Brain pericyte (primary cell): ENCODE results near the gene MDFI.

Experiments used
- DNase-seq: peaks from one replicate; pipeline ENCODE4 v3.0.0-alpha.2; 2012; ENCODE audit warnings: low read depth, low spot score

Gene MDFI

DNA sequence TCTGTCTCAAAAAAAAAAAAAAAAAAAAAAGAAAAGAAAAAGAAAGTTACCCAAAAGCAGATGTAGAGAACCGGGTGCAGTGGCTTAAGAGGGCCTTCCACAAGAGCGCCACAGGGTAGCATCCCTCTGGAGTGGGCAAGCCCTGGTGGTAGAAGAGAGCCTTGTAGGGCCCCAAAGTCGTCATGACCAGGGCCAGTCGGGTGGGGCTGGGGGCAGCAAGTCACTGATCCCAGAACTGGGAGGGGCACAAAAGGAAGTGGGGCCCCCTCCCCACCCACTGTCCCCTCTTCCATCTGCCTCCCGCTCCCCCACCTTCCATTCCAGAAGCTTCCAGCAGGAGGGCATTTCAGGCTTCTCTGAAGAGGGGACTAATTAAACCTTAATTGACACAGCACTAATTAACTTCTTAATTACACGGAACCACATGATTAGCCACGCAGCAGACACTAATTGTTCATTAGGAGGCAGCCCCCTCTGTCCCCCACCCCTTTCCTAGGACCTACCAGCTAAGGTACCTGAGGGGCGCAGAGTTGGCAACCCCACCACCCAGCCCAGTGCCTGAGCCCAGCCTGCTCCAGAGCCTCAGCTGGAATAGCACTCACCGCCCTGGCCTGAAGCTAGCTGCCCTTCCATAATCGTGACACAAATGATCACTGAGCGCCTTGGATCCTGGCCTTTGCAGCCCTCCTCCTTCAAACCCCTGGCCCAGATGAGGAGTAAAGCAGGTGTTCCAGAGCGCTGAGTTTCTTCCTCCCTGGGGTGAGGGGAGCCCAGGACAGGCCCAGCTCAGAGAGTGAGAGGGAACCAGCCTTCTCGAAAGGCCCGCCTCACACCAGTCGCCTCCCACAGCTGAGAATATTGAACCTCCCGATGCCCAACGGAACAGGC, 34.8 kb downstream of the MDFI start:
- DNase-seq = no peak

- no peak for DNase-seq
Observed at GRCh38 chr6:41673704-41674000, 35.4 kb downstream of the MDFI start.

- no peak for DNase-seq
Observed at GRCh38 chr6:41674231-41675000, 36.1 kb downstream of the MDFI start.

- DNase-seq = no peak
Observed at GRCh38 chr6:41675176-41675775, 37.0 kb downstream of the MDFI start.

DNA sequence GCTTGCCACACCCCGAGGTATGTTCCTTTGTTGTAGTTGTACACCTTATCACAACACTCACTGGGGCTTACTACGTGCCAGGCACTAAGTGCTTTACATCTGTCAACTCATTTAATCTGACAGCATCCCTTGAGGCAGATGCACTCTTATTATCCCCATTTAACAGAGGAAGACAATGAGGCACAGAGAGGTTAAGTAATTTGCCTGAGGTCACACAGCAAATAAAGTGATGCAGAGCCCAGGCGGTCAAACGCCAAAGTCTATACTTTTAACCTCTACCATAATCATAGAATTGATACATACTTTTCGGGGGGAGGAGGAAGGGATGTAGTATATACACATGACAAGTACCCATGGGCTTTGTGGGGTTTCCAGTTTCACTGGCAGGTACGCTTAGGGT, 37.7 kb downstream of the MDFI start:
- no peak for DNase-seq

- DNase-seq = no peak
Observed at GRCh38 chr6:41676431-41676830, 38.2 kb downstream of the MDFI start.

DNA sequence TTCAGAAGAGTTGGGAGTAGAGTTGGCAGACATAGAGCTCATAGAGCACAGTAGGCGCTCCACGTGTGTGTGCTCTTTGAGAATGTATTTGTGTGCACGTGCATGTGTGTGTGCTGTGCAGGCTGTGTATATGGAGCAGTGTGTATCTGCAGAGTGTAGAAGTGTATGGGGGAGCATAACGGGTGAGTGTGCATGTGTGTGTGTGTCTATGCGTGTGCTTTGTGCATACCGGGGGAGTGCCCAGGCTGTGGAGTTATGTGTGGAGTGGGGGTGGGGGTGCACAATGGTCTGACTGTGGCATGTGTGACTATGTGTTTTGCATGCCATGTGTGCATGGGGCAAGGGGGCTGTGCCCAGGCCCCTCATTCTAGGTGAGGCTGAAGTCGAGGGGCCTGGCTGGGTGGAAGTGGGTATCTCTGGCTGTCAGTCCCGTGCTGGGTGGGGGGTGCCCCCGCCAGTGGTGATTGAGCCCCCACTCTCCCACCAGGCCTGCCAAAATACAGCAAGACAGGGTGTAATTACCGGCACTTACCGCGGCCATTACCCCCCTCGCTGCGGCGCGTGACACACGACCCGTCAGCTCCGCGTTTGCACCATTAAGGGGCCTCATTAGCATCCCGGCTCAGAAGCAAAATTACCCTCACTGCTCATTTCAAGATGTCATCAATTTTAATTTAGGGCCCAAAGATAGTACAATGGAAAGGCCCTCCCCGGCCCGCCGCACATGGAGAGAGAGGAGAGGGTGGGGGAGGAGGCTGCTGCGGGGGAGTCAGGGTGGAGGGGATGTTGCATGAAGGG, 39.1 kb downstream of the MDFI start:
- no peak for DNase-seq

GRCh38 chr6:41678511-41679084, 40.3 kb downstream of the MDFI start:
- no peak for DNase-seq

DNA sequence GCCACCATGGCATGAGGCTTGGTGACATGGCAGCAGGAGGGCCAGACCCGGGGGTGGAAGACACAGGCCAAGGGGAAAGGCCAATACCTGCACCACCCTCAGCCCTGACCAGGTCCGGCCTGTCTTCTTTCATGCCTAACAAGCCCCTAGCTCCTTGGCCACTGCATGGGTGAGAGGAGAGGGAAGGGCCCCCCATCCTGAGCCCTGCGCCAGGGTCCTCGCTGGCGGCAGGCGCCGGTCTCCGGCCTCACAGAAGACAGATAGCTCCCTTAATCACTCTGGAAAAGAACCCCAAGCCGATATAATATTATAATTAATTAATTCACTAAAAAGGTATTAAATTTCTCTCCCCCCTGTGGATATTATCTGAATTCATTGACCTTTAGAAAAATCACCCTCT, 41.4 kb downstream of the MDFI start:
- no peak for DNase-seq

- no peak for DNase-seq
Observed at GRCh38 chr6:41680182-41680965, 42.1 kb downstream of the MDFI start.

- DNase-seq = no peak
Observed at GRCh38 chr6:41682056-41682477, 43.8 kb downstream of the MDFI start.

DNA sequence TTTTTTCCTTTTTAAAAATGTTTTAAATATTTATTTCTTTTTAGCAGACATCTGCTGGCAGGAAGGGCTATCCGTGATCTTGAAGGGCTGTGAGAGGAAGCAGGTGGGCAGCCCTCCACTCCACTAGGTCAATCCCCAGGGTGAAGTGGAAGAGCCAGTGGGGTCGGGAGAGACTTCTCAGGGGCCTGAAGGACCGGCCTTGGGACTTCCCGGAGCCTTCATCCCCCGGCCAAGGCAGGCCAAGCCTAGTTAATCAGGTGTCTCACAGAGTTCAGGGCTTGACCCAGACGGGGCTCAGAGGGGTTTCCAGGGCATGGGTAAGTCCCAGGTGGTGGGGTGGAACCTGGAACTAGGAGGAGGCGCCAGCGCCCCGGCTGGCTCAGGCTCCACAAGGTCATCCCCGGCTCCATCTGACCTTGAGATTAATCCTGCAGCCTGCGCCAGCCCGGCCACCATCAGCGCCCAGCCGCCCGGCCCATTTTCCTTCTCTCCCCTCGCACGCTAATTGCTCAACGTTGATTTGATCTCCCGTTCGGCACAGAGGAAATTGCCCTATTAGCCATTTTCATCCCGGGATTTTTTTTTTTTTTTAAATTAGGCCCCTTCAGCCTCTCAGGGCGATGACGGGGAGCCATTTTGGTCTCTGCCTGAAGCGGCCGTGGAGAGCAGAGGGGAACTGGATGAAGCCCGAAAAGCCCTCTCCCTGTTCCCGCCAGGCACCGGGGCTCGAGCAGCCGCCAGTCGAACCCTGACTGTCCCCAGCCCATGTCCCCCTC, 44.4 kb downstream of the MDFI start:
- DNase-seq = no peak

- DNase-seq = no peak
Observed at GRCh38 chr6:41683273-41683522, 44.9 kb downstream of the MDFI start.

DNA sequence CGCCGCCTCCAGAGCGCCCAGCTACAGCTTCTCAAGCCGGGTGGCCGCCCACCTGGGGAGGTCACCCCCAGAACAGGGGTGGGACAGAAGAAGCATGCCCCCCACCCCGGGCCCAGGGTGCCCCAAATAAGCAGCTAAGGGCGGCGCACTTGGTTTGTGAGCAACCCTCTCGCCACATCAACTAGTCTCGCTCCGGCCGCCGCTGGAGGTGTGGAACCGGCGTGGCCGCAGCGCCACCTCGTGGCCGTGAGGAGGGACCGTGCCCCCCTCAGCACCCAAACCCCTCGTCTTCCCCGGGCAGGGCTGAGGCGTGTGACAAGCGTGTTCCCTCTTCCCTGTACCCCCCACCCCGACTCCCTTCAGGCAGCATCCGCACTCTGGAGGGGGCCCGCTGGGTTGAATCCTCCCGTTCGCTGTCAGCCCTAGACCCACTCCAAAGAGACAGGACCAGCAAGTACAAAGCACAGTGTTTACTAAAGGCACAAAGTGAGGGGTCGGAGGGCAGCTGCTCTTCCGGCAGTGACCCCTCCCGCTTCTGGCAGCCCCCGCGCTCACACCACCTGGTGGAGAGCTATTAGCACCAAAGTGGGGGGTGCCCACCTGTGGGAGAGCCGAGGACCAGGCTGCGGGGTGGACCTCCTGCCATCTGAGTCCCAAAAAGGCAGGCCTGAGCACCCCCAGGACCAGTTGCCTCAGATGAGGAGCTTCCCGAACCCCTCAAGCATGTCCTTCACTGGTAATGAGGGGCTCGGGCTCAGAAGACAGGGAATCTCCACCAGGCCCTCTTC, 45.4 kb downstream of the MDFI start:
- DNase-seq = no peak

- DNase-seq = no peak
Observed at GRCh38 chr6:41684311-41685180, 46.3 kb downstream of the MDFI start.

DNA sequence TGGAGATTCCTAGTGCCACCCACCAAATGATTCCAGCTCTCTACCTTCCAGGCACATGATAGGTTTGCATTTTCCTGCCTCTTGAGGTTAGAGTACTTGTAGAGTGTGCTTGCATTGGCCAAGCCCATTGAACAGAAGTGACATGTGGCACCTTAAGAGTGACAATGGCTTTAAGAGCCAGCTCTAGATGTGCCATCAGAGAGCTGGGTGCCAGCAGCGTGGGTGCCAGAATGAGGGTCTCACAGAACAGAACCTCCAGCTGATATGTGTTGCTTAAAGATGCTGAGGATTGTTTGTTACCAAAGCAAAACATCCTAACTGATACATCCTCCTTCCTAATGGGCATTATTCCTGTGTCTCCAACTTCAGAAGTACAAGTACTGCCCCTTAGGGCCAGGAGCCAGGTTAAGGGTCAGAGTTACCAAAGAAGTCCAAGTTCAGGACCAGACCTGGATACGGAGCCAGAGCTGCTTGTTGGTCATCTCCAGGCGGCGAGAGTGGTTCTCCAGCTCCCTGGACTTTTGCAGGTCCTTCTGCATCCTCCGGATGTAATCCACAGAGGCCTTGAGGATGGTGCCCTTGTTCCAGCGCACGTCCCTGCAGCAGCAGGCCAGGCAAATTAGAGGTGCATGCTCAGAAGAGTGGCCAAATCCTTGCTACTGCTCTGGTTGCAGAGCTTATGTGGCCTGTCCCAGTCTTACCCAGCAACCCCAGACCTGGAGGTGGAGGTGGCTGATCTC, 47.5 kb downstream of the MDFI start:
- no peak for DNase-seq

DNA sequence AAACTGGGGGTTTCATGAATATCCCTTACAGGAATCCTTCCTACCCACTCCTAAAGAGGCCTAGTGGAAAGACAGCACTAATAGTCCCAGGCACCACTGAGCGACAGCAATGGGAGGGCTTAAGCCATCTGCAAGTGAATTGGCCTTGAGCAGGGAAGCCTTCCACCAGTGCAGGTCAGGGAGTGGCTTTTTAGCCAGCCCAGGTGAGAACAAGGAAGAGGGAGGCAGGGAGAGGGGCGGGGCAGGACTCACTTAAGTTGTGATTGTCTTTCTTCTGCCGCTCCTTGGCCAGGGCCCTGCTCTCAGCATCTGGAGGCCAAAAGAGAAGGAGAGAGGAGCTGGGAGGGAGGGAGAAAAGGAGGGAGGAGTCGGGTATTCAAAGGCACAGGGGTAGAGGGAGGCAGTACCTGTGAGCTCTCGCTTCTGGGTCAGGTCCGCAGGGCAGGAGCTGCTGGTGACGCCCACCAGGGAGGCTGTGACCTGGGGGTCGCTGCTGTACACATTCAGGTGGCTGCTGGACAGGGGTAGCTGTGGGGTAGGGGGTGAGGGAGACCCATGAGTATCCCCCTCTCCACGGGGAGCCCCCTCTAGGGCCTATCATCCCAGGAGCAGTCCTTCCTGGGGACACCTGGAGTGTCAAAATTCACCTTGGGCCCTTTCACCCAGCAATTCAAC, 49.4 kb downstream of the MDFI start:
- no peak for DNase-seq
